Transverse colon (tissue), 3 donors: ENCODE measurements around the gene ARNT2.

Source experiments
- EP300 ChIP-seq: sonication (generic); formaldehyde crosslinking; IDR thresholded peaks from one replicate; pipeline ENCODE4 v1.6.1; 2017; ENCODE audit warnings: antibody characterized with exemption, low read depth
- POLR2A ChIP-seq: fragments of 450-650 bp; IDR thresholded peaks from one replicate; pipeline ENCODE4 v1.6.1; 2016; ENCODE audit warnings: antibody characterized with exemption, mild to moderate bottlenecking, moderate library complexity
- TF ChIP-seq, protein P1 (sequence below), 5 experiments: fragments of 200-600 bp in 3 of 5; fragments of 450-650 bp in 2 of 5; sonication (generic) in 3 of 5; IDR thresholded peaks; 1 replicate in 2 of 5; 2 replicates in 3 of 5; pipeline ENCODE4 v1.5.1; 2016 to 2017; ENCODE audit warnings: antibody characterized with exemption in 5 of 5, inconsistent platforms in 3 of 5, mild to moderate bottlenecking in 2 of 5, moderate library complexity in 1 of 5

- TF ChIP-seq, protein P1, sequence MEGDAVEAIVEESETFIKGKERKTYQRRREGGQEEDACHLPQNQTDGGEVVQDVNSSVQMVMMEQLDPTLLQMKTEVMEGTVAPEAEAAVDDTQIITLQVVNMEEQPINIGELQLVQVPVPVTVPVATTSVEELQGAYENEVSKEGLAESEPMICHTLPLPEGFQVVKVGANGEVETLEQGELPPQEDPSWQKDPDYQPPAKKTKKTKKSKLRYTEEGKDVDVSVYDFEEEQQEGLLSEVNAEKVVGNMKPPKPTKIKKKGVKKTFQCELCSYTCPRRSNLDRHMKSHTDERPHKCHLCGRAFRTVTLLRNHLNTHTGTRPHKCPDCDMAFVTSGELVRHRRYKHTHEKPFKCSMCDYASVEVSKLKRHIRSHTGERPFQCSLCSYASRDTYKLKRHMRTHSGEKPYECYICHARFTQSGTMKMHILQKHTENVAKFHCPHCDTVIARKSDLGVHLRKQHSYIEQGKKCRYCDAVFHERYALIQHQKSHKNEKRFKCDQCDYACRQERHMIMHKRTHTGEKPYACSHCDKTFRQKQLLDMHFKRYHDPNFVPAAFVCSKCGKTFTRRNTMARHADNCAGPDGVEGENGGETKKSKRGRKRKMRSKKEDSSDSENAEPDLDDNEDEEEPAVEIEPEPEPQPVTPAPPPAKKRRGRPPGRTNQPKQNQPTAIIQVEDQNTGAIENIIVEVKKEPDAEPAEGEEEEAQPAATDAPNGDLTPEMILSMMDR (IDR thresholded peaks at IDR 0.05) = no peak
- TF ChIP-seq EP300 (no peak), POLR2A (no peak)
Measured at GRCh38 chr15:80551348-80551747, 147.2 kb downstream of the ARNT2 start.
